Testis (tissue), 3 donors: ENCODE results near the gene CYP2C9. TPM values are rescaled to one million over a fixed set of nuclear protein-coding genes. Genes with fewer than 3 reads are reported as not detected.

Experiments
- DNase-seq: peaks from one replicate; pipeline ENCODE4 v3.0.0-alpha.2; 2019
- H3K27ac ChIP-seq, 2 donors: fragments of 200-600 bp; sonication (generic); one replicate each; pipeline ENCODE4 v1.5.1; 2019
- H3K27me3 ChIP-seq: fragments of 200-600 bp; sonication (generic); one replicate; pipeline ENCODE4 v1.5.1; 2019
- H3K36me3 ChIP-seq: fragments of 200-600 bp; sonication (generic); one replicate; pipeline ENCODE4 v1.5.1; 2017; ENCODE audit warnings: low read depth; ENCODE audit errors: missing control alignments
- H3K4me1 ChIP-seq: fragments of 200-600 bp; sonication (generic); one replicate; pipeline ENCODE4 v1.5.1; 2019
- H3K4me3 ChIP-seq, 2 donors: fragments of 200-600 bp; sonication (generic); one replicate each; pipeline ENCODE4 v1.5.1; 2017 to 2019
- H3K9me3 ChIP-seq: fragments of 200-600 bp; sonication (generic); one replicate; pipeline ENCODE4 v1.5.1; 2017
- CTCF ChIP-seq, 3 experiments: fragments of 450-650 bp in 2 of 3; fragments of 200-600 bp in 1 of 3; sonication (generic) in 1 of 3; IDR thresholded peaks; one replicate each; pipeline ENCODE4 v1.5.1; 2016 to 2019; ENCODE audit warnings: antibody characterized with exemption in 3 of 3, mild to moderate bottlenecking in 2 of 3, moderate library complexity in 1 of 3
- POLR2A ChIP-seq: fragments of 450-650 bp; IDR thresholded peaks from one replicate; pipeline ENCODE4 v1.6.1; 2017; ENCODE audit warnings: antibody characterized with exemption, mild to moderate bottlenecking, moderate library complexity
- WGBS, 2 donors: methylation state at CpG; one replicate each; pipeline ENCODE4 v1.1.5; 2018; 5-methylcytosine and 5-hydroxymethylcytosine counted together
- intact Hi-C: fragments of 100-400 bp; cut with DNase I; formaldehyde crosslinking; loops from one replicate; pipeline ENCODE4 v1.15.1; 2023; ENCODE audit warnings: low total_unique reads
- polyA plus RNA-seq: library from polyadenylated mRNA; stranded (reverse); fragments of 350-450 nt; fragmentation: Illumina TruSeq; extraction: RNeasy Lipid Tissue Mini Kit (QIAGEN cat#74804); gene quantifications from one replicate; pipeline ENCODE4 v1.2.3, GENCODE V29; 2014; ENCODE audit warnings: low read depth, low replicate concordance; ENCODE audit not compliant: insufficient read depth
- small RNA-seq, 2 donors: library from RNA; depleted of rRNA; stranded (forward); fragments of <200 nt; gene quantifications; one replicate each; pipeline ENCODE3, GENCODE V24; 2016
- total RNA-seq, 2 donors: library from RNA; depleted of rRNA; stranded (reverse); fragments of >200 nt; gene quantifications; one replicate each; pipeline ENCODE4 v1.2.3, GENCODE V29; 2016

The CYP2C9 gene
- total and polyA plus RNA-seq, 3 donors from 2014 or later = not detected

GRCh38 chr10:95035332-95036295 is 97.2 kb downstream of the CYP2C9 start:
- 70 to 76% methylated on average over 4 of the region's 4 CpGs for WGBS, 2 donors
- no peaks in the 10 kb centered on the region for H3K36me3 ChIP-seq
- no peak overlapping the region for H3K27ac ChIP-seq
- no peaks in the 10 kb centered on the region for H3K4me1 ChIP-seq
- no peaks in the 10 kb centered on the region for H3K9me3 ChIP-seq
- TF ChIP-seq POLR2A = no peak
- no peak for TF ChIP-seq CTCF (IDR thresholded peaks at IDR 0.05)
- DNase-seq = no peak
- no peaks in the 10 kb centered on the region for H3K27me3 ChIP-seq
- intact Hi-C loops = no loop called here
- H3K4me3 ChIP-seq = no peak overlapping the region

- H3K27ac ChIP-seq = no peak overlapping the region
- no peaks in the 10 kb centered on the region for H3K36me3 ChIP-seq
- no peak for TF ChIP-seq CTCF (IDR thresholded peaks at IDR 0.05)
- no peak for TF ChIP-seq POLR2A
- WGBS, 2 donors = 79 to 85% methylated on average over 2 of the region's 2 CpGs
- H3K27me3 ChIP-seq = no peaks in the 10 kb centered on the region
- DNase-seq = no peak
- no peaks in the 10 kb centered on the region for H3K4me1 ChIP-seq
- H3K4me3 ChIP-seq = no peak overlapping the region
- H3K9me3 ChIP-seq = no peaks in the 10 kb centered on the region
- intact Hi-C loops = no loop called here
Measured at GRCh38 chr10:95039281-95039680, 100.8 kb downstream of the CYP2C9 start.

Small RNA genes within 50 kb of the gene (small RNA-seq; reads per million reads assigned to genes)
- 0 reads per million in 2 donors for gene CYP2C60P

Other genes with a start within 250 kb of the CYP2C9 start
- gene CYP2C19, start 176.0 kb upstream of the CYP2C9 start, total RNA-seq = under 1 TPM in 1 of 2 donors, not detected in 1; 0.24 TPM
- not detected for gene CYP2C19, start 176.0 kb upstream of the CYP2C9 start, polyA plus RNA-seq
- 1 to 10 TPM; 2.8 to 8.2 TPM for gene CYP2C8, start 130.8 kb downstream of the CYP2C9 start, total RNA-seq
- gene CYP2C8, start 130.8 kb downstream of the CYP2C9 start, polyA plus RNA-seq = 3.9 TPM